Fibroblast of skin of abdomen (primary cell): Measurements from ENCODE around the gene SH2D3C.

Experiments
- DNase-seq: peaks from one replicate; pipeline ENCODE4 v3.0.0-alpha.2; 2013

SH2D3C gene

DNA sequence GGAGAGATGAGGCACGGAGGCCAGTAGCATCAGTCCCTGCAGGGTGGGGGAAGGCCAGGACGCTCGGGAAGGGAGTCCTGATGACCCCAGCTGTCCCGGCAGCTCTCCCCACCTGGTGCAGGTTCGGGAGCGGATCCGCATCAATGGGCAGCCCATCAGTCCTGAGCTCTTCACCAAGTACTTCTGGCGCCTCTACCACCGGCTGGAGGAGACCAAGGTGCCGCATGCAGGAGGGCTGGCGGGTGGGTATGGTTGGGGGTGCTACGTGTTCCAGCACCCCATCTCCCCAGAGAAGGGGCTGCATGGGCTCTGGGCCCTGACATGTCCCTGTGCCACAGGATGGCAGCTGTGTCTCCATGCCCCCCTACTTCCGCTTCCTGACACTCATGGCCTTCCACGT lies 28.4 kb upstream of the SH2D3C start:
- no peak for DNase-seq

DNA sequence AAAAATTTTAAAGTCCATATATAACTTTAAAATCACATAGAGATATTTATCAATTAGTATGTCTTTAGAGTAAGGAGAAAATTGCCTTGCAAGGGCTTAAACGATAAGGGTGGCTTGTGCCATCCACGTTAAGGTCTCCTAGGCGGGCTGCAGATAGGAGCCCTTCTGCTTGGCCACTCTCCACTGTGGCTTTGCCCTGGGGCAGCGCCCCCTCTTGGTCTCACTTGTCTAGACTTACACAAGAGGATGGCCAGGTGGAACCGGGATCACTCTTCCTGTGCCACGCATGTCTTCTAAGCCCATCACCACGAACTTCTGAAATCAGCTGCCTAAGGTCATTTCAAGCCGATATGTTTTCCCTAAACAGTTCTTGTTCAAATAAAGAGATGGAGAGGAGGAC lies 27.2 kb upstream of the SH2D3C start:
- DNase-seq = no peak

DNA sequence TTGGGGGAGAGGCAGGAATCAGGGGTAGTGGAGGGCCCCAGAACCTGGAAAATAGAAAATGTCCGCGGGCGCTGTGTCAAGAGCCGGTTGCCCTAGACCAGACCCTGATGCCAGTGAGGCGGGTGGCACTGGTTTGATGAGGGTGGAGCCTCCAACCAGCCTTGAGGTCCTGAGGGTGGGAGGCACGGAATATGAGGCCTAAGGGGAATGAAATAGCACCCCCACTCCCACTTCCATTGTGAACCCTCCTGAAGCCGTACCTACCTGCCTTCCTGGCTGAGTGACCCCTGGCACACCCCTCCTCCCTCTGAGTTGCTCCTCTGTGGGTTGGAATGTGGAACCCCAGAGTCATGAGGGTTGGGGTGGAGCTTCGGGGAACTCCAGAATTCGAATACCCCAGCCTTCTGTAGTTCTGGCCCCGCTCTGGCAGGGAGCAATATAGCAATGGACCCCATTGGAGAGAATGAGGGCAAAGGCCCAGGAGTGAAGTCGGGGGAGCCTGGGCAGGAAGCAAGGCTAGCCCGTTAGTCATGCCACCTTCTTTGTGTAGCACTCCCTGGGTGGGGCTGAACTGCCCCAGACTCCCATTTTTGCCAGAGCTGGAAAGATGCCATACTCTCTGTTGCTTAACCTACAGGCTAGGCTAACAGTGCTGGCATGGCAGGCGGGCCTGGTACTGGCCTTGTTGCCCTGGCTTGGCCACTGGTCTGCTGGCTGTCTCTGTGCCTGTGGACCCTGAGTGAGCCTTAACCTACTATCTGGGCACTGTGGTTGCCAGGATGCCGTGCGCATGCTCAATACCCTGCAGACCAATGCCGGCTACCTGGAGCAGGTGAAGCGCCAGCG lies 25.3 kb upstream of the SH2D3C start:
- DNase-seq = no peak

DNA sequence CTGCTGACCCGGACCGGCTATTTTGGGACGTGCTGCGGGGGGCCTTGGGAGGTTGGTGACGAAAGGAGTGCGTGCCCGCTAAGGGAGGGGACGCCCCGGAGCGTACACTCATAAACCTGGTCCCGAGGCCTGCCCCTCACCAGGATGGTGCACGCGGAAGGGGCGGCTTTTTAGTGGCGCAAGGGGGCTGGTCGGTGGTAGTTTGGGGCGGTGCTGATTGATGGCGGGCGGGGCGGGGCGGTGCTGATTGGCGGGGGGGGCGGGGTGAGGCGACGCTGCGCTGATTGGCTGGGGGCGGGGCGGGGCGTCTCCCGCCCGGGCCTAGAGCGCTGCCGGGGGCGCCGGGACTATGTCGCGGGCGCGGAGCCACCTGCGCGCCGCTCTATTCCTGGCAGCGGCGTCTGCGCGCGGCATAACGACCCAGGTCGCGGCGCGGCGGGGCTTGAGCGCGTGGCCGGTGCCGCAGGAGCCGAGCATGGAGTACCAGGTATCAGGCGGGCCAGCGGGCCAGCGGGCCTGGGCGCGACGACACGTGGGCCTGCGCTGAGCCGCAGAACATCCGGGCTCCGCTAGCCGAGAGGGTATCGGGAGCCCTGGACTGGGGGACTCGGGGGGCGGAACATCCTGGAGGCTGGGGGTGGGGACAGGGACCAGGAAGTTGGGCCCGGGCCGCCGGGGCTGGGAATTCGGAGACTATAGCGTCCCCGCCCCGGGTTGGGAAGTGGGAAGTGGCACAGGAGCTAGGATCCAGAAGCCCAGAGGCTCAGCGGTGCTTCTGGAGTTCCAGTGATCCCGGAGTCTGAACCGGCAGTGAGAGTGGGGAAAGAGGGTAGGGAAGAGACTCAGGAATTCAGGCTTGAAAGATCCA lies 24.3 kb upstream of the SH2D3C start, which contains the start of gene FPGS:
FPGS (plus strand) TSS at position 307 of the 868 bp plus-strand sequence; CDS start at position 350, 43 bp downstream.
- peak; percentile 92 for DNase-seq

DNA sequence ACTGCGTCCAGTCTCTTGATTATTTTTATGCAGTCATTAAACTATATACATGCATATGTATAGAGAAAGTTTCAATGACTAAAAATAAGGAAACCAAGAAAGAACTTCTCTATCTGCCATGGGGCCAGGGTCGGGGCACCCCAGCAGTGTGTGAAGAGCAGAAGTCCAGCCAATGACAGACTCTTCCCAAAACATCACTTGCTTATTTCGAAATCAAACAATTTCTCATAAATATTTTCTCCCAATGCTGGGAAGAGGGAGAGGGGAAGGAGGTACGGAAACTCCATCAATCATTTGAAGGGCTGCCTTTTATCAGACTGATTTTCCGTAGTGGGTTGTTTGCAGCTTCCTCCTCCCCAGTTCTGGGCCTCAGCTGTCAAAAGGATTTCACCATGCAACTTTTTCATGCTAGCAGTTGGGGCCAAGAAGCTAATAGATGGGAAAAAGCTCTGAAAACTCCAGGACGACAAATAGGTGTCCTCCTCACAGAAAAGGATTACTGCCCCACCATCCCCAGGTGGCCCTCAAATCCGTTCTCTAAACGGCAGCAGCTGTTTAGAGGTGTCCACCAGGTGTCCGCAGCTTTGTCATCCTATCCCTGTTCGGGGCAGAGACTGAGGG lies 23.6 kb upstream of the SH2D3C start:
- DNase-seq = peak; percentile 29

DNA sequence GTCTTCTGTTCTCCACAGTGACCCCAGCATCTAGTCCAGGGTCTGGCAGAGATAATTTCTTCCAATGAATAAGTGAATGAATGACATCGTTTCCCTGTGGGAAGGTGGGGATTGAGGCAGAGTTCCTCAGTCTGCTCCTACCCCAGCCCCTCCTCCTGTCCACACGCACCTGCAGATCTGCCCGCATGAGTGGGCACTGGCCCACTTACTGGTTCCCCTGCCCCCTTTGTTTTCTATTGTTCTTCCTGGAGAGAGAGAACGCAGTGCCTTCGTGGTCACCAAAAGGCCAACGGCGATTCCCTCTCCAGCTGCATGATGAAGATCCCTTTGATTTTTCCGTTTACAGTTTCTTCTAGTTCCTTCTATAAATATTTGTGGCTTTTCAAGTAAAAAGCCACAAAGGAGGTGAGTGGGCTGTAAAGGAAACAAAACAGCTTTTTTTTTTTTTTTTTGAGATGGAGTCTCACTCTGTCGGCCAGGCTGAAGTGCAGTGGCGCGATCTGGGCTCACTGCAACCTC lies 18.4 kb upstream of the SH2D3C start:
- DNase-seq = no peak

DNA sequence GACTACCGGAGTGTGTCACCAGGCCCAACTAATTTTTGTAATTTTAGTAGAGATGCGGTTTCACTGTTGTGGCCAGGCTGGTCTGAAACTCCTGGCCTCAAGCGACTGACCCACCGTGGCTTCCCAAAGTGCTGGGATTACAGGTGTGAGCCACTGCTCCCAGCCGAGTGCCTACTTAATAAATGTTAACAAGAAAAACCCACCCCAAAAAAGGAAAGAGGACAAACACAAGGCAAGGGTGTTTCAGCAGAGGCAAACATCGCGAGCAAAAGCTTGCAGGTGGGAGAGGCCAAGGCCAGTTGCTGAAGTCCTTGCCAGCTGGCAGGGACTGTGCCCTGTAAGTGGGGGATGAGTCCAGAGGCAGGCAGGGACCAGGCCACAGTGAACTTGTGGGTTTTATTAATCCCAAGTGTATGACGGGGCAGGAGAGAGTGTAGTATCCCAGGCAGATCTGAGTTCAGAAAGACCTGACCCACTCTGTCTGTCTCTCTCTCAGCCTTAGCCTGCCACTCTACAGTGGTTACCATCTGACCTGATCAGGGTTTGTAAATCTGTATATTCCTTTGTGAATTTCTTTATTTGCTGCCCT lies 17.9 kb upstream of the SH2D3C start:
- DNase-seq = no peak

DNA sequence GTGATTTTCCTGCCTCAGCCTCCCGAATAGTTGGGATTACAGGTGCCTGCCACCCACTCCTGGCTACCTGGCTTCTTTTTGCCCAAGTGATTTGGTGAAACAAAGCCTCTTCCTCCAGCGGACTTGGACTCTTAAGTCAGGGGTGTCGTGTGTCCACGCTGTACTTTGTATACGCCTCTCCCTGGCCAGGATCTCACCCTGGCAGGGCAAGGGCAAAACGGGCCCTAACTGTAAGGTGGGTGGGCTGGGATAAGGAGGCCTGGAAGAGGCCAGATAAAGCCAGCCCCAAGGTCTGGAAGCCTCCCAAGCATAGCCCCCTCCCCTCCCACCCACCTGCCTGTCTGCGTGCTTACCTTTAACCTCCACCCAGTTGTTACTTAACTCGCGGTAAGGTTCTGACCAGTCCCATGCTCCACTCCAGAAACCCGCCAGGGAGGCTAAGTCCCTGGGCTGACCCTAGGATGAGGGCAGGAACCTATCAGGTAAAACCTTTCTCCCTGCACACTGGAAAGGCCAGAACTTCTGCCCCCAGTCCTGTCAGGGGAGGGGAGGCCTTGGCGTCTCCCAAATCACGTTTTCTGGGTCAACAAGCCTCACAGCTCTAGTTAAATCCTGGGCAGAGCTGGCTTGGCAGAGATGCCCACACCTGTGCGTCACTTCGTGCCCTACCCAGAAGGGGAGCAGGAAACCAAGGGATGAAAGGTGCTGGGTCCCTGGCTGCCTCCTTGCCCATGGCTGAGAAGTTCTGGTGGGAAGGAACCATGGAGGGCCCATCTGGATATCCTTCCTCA lies 15.7 kb upstream of the SH2D3C start:
- no peak for DNase-seq

DNA sequence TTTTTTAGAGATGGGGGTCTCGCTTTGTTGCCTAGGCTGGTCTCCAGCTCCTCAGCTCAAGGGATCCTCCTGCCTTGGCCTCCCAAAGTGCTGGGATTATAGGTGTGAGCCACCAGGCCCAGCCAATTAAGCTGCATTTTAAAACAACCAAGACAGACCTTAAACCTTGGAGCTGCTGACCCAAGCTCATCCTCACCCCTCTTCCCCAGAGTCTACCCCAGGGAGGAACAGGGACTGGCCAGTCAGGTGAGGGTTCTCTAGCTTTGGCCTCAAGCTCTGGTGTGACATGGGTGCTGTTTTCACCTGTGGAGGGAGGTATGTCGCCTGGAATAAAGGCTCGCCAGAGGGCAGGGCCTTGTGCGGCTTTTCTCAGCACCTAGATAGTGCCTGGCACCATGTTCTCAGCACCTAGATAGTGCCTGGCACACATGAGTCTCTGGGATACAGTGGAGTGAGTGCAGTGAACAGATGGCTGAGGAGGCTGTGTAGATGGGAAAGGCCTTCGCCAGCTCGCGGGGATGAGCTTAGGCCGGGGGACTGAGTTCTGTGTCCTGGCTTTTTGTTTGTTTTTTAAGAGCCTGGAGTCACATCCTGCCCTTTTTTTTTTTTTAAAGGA lies 14.7 kb upstream of the SH2D3C start:
- no peak for DNase-seq

DNA sequence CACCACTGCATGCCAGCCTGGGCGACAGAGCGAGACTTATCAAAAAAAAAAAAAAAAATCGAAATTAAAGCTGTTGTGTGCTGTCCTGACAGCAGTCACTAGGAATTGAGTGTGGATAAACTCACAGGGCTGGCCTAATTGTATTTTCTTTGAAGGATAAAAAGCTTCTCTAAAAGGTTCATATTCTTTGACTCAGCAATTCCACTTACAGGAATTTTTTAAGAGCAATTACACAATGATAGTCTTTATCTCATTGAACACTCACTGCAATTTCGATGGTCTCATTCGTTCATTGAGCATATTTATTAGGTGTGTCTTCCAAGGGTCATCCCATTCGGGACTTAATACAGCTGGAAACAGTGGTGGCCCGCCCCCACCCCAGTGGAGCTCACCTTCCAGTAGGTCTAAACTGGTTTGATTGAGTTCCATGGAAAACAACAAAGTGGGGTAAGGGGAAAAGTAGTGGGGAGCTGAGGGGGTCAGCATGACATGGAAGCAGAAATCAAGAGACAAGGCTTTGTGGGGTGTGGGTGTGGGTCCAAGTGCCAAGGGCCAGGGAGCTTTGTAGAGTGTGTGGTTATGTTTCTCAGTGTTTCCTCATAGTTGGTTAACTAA lies 14.1 kb upstream of the SH2D3C start:
- DNase-seq = no peak

DNA sequence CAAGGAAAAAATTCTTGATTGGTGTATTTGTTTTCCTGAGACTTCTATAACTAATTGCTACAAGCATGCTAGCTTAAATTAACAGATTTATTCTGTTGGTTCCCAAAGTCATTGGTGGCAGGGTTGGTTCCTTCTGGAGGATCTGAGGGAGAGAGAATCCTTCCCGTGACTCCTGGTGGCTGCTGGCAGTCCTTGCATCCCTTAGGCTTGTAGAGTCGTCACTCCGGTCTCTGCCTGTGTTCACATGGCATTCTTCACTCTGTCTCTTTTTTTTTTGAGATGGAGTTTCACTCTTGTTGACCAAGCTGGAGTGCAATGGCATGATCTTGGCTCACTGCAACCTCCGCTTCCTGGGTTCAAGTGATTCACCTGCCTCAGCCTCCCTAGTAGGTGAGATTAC lies 12.6 kb upstream of the SH2D3C start:
- DNase-seq = no peak

DNA sequence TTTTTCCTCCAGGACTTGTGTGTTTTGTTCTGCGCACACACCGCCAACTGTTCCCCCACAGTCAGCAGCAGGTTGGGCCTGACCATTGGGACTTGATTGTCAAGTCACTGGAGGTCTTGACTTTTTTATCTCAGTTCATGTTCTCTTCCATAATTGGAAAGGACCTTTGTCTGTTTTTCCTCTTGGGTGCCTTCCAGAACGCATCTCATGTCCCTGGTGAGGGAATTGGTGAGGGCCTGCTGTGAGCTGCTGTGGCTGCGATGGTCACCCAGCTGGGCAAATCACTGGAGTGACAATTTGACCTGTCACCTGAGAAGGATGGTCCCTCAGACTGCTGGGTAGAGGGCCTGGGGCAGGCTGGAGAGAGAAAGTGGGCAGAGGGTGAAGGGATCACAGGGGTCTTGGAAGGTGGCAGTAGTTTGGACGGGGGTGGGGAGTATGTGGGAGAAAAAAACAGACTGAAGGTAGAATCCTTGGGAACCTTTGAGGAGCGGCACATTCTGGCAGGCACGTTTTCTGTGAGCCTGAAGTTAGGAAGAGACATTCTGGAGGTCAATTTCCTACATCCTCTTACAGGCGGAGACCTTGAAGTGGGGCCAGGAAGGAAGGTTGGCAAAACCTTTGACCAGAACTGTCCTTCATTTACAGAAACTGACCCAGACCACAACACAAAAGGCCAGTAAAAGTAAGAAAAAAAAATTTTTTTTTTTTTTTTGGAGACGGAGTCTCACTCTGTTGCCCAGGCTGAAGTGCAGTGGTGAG lies 11.8 kb upstream of the SH2D3C start:
- no peak for DNase-seq

DNA sequence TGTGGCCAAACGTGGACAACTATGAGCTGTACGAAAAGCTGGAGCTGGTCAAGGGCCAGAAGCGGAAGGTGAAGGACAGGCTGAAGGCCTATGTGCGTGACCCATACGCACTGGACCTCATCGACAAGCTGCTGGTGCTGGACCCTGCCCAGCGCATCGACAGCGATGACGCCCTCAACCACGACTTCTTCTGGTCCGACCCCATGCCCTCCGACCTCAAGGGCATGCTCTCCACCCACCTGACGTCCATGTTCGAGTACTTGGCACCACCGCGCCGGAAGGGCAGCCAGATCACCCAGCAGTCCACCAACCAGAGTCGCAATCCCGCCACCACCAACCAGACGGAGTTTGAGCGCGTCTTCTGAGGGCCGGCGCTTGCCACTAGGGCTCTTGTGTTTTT lies 10.7 kb upstream of the SH2D3C start:
- no peak for DNase-seq

DNA sequence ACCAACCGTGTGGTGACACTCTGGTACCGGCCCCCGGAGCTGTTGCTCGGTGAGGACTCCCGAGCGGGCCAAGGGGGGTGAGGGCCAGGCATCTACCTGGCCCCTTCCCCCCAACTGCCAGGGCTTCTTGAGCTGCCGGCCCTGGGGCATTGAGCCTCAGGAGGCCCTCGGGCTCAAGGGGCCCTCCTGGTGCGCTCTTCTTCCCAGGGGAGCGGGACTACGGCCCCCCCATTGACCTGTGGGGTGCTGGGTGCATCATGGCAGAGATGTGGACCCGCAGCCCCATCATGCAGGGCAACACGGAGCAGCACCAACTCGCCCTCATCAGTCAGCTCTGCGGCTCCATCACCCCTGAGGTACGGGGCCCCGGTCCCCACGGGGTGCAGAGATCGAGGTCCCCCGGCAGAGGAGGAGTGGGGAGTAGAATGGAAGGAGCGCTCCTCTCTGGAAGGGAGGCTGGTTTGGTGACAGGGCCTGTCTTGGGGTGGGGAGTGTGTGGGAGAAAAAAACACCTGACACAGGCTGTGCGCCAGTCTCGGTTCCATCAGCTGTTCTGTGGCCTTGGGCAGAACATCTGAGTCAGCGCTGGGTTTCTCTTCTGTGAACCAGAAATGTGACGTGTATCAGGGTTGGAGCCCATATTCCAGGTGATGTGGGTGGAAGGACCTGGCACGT lies 10.0 kb upstream of the SH2D3C start:
- DNase-seq = no peak

DNA sequence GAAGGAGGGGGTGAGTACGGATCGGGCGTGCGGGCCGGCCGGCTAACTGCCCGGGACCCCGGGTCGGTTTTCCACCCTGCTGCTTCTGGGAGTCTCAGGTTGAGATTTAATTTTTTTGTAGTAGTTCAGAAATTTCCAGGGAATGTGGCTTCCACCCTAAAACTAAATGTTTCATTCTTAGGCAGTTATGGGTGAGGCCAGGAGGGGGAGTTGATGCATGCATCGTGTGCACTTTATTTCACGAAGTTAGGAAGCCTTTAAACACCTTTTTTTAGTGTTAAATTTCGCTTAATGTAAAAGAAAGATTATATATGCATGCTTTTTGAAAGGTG lies 8.3 kb upstream of the SH2D3C start:
- no peak for DNase-seq

DNA sequence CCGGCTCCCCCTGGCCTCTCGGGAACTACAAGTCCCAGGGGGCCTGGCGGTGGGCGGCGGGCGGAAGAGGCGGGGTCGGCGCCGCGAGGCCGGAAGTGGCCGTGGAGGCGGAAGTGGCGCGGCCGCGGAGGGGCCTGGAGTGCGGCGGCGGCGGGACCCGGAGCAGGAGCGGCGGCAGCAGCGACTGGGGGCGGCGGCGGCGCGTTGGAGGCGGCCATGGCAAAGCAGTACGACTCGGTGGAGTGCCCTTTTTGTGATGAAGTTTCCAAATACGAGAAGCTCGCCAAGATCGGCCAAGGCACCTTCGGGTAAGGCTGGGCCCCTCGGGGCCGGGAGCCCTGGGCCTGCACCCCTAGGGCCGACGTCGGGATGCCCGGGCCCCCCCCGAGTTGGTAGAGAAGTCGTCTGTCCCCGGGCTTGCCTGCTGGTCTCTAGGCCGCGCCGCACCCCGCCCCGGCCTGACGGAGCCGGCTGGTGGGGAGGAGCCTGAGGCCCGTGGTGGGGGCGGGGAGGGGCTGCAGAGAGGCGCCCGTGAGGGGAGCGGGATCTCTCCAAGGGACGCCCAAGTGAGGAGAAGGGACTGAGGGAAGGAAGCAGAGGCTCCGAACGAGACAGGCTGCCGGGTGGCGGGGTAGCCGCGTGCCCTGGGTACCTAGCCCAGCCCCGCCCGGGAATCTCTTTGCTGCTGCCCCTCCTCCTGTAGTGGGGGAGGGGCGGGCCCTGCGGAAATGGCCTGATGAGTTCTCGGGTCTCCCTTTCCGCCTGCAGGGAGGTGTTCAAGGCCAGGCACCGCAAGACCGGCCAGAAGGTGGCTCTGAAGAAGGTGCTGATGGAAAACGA lies 7.7 kb upstream of the SH2D3C start, which contains the start of gene CDK9:
CDK9 (plus strand) TSS at position 102 of the 840 bp plus-strand sequence; CDS start at position 217, 115 bp downstream.
- peak; percentile 90 for DNase-seq

DNA sequence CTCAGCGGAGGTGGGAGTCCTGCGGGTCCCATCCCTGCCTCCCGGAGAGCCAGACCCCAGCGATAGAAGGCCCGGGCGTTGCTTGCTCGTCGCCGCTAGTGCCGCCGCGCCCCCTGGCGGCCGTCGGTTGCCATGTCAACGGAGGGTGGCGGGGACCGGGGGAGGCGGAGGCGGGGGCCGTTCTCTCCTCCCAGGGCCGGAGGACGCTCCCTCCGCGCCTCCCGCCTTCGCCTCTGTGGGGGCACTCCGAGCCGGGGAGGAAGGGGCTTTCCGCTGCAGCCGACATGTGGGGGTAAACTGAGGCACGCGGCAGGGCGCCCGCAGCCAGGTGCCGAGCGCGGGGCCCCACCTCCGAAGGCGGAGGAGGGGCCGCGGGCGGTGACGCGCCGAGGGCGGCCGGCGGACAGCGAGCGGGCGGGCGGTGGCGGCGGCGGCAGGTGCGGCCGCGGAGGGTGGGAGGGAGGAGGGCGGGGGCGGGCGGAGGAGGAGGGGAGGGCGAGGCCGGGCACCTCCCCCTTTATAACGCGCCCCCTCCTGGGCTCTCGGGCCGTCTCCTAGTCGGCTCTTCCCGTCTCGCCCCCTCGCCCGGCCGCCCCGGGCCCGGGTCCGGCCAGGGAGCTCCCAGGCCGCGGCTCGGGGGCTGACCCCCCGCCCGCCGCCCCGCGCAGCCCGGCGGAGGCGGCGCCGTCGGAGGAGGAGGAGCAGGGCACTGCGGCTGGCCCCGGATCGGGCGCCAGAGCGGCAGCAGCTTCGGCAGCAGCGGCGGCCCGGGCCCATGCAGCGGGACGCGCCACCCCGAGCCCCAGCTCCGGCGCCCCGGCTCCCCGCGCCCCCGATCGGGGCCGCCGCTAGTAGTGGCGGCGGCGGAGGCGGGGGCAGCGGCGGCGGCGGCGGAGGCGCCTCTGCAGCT lies 6.8 kb upstream of the SH2D3C start:
- peak; percentile 73 for DNase-seq
